Fibroblast of upper back skin (primary cell): Measurements from ENCODE around the gene THOC5.
"Not testable (repeated sequence)": the region's sequence is repeated elsewhere in the genome, so short reads cannot be mapped to it uniquely, and the experiment has no call there.

Source experiments
- DNase-seq: peaks from one replicate; pipeline ENCODE4 v3.0.0-alpha.2; 2013

THOC5 gene

DNA sequence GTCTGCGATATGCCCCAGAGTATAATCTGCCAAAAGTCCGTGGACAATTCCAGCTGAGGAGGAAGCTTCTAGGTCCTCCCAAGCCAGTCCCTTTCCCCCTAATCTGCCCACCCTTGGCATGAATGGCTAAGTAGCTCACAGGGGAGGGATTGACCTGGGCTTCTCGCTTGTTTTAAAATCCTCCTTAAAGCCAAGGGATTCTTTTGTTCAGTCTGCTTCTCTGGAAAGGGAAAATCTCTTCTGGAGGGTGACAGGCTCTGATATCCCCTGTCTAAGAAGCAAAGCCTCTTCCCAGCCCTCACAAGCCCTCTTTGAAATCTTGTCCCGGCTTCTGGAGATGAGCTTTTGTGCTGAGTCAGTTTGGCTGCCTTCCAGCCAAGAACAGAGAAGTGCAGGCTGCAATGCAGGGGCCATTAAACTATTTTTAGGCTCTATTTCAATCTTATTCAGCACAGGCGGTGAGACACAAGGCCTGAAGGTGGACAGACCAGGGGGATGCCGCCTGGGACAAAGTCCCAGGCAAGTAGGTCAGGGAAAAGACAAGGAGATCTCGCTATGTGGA lies 49.7 kb downstream of the THOC5 start:
- DNase-seq, result peak; percentile 91

DNA sequence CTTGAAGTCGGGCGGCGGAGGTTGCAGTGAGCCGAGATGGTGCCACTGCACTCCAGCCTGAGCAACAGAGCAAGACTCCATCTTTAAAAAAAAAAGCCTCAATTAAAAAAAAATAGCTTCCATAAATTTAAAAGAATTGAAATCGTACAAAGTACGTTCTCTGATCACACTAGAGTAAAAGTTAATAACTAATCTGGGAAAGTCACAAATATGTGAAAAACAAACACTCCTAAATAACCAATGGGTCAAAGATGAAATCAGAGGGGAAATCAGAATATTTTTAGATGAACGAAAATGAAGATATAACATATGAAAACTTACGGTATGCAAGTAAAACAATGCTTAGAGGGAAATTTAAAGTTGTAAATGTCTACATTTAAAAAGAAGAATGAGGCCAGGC lies 53.7 kb downstream of the THOC5 start:
- DNase-seq, result no peak

DNA sequence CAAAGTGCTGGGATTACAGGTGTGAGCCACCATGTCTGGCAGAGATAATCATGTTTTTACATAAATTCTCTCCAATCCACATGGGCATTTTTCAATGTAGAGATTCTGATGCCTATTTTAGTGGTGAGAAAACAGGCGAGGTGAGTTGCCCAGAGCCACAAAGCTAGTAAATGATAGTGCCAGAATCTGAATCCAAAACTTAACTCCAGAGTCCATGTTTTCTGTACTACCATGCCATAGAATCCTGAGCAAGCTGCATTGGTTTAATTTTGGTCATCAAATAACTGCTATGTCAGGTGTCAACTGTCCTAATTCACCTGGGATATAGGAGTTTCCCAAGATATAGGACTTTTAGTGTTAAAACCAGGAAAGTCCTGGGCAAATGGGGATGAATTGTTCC lies 59.9 kb downstream of the THOC5 start:
- DNase-seq, result no peak

DNA sequence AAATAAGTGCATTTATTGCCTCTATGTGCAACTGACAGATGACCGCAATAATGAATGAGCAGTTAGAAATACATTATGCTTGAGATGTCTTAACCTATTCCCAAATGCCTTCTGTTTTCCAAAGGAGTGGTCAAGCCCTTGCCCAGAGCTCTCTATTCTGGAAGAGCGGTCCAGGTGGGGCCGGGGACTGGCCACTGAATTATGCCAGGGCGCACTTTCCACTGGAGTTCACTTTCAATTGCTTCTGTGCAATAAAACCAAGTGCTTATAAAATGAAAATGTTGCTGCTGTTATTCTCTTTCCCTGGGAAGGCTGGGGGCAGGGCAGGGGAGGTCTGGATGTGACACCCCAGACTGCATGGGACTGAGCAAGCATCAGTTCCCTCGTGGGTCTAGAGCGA lies 62.5 kb downstream of the THOC5 start:
- DNase-seq, result no peak

DNA sequence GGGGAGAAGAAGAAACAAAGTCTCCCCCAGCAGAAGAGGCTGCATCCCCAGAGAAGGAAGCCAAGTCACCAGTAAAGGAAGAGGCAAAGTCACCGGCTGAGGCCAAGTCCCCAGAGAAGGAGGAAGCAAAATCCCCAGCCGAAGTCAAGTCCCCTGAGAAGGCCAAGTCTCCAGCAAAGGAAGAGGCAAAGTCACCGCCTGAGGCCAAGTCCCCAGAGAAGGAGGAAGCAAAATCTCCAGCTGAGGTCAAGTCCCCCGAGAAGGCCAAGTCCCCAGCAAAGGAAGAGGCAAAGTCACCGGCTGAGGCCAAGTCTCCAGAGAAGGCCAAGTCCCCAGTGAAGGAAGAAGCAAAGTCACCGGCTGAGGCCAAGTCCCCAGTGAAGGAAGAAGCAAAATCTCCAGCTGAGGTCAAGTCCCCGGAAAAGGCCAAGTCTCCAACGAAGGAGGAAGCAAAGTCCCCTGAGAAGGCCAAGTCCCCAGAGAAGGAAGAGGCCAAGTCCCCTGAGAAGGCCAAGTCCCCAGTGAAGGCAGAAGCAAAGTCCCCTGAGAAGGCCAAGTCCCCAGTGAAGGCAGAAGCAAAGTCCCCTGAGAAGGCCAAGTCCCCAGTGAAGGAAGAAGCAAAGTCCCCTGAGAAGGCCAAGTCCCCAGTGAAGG lies 64.3 kb downstream of the THOC5 start:
- DNase-seq, result not testable (repeated sequence)

DNA sequence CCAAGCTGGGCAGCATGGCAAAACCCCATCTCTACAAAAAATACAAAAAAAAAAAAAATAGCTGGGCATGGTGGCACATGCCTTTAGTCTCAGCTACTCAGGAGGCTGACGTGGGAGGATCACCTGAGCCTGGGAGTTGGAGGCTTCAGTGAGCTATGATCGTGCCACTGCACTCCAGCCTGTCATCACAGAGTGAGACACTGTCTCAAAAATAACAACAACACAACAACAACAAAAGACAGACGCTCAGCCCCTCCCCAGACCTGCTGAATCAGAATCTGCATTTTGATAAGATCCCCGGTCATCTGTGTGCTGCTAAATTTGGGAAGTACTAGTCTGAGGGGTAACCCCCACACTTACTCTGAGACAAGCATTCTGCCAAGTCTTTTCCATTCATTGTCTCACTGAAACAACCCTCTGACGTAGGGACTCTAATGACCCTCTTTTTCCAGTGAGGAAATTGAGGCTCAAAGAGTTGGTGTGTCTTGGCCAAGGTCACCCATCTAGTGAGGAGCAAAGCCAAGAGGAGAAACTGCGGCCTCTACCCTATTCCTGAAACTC lies 66.1 kb downstream of the THOC5 start:
- DNase-seq, result no peak

DNA sequence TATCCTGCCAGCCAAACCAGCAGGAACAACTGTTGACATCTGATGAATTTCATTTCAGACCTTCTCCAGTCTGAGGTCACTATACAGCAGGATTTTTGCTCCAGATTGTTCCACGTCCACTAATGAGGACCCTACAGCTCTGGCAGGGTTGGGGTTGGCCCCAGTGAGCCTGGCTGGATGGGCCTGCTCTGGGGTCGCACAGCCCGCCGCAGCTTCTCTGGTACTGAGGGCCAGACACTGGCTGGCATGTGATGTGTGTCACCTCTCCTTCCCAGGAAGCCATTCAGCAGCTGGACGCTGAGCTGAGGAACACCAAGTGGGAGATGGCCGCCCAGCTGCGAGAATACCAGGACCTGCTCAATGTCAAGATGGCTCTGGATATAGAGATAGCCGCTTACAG lies 68.1 kb downstream of the THOC5 start:
- DNase-seq, result no peak

DNA sequence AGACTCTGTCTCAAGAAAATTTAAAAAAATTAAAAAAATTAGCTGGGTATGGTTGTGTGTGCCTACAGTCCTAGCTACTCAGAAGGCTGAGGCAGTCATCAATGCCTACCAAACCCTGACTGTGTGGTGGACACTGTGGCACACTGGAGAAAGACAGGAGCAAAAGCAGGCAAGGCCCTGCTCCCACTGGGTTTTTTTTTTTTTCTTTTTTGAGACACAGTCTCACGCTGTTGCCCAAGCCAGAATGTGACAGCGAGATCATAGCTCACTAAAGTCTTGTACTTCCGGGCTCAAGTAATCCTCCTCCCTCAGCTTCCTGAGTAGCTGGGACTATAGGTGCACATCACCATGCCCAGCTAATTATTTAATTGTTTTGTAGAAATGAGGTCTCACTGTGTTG lies 68.9 kb downstream of the THOC5 start:
- DNase-seq, result no peak

DNA sequence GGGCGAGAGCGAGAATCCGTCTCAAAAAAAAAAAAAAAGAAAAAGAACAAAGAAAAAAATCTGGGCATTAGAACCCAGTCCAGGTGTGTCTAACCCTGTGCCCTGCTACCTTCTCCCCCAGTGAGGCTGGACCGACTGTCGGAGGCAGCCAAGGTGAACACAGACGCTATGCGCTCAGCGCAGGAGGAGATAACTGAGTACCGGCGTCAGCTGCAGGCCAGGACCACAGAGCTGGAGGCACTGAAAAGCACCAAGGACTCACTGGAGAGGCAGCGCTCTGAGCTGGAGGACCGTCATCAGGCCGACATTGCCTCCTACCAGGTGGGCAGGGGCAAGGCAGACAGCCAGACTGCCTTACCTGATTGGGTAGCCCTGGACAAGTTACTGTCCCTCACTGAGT lies 70.3 kb downstream of the THOC5 start:
- no peak for DNase-seq

DNA sequence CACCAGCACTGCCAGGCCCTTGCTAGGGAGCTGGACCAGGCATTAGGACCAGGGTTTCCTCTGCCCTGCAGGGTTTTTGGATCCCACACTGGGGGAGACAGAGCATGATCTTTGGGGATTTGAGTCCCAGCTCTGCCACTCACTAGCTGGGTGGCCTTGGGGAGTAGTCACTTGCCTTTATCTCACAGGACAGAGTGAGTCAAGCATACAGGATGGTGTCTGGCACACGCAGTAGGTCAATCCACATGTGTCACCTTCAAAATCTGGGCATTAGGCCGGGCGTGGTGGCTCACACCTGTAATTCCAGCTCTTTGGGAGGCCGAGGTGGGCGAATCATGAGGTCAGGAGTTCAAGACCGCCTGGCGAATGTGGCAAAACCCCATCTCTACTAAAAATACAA lies 70.8 kb downstream of the THOC5 start:
- no peak for DNase-seq

DNA sequence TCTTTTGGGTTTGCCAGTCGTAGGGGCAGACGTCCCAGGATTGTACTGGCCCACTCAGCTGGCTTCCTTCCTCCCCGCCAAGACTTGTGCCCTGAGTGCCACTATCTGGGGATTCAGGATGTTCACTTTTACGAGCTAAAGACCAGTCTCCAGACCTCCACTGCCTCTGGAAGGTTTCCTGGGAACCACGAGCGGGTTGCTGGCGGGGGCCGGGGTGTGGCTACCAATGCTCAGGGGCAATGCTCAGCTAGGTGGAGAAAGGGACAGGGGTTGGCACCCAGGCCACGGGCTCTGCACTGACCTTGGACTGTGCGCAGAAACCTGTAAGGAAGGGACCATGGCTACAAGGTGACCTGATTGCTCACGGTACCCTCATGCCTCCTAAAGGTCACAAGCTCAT lies 71.3 kb downstream of the THOC5 start:
- no peak for DNase-seq

DNA sequence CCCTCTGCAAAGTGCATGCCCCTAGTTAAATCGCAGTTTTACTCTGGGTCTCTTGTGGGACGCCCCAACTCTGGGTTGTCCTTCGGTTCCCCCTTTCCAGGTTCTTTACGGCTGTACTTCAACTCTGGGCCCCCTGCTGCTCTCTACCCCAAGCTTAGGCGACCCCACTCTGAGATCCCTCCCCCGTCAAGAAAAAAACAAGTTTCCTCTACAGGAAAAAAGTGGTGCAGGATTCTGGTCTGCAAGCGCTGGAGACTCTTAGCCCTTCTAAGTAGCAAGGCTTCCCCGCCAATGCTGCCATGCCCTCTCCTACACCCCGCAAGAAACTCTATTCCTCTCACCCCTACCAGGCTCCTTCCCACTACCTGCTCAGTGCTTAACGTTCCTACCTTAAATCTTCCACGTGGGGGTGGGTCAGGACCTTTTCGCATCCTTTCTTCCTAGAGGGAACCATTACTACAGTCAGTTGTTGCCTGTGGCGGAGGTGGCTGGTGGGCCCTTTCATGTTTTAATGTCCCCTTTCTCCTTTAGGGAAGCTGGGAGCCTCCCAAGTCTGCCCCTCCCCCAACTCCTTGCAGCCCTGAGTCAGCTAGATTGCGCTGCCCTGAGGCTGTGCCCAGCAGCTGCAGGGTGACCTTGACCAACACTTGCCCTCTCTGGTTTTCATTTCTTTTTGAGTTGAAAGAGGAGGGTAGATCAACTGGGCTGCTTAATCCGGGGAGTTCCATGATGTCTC lies 72.1 kb downstream of the THOC5 start:
- DNase-seq, result peak; percentile 11

DNA sequence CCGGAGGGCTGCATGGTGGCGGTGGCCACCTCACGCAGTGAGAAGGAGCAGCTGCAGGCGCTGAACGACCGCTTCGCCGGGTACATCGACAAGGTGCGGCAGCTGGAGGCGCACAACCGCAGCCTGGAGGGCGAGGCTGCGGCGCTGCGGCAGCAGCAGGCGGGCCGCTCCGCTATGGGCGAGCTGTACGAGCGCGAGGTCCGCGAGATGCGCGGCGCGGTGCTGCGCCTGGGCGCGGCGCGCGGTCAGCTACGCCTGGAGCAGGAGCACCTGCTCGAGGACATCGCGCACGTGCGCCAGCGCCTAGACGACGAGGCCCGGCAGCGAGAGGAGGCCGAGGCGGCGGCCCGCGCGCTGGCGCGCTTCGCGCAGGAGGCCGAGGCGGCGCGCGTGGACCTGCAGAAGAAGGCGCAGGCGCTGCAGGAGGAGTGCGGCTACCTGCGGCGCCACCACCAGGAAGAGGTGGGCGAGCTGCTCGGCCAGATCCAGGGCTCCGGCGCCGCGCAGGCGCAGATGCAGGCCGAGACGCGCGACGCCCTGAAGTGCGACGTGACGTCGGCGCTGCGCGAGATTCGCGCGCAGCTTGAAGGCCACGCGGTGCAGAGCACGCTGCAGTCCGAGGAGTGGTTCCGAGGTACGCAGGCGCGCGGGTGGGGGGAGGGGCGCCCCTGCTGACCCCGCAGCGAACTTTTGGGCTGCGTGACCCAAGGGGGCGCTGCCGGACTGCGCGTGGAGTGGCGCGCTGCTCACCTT lies 72.9 kb downstream of the THOC5 start:
- peak; percentile 72 for DNase-seq

DNA sequence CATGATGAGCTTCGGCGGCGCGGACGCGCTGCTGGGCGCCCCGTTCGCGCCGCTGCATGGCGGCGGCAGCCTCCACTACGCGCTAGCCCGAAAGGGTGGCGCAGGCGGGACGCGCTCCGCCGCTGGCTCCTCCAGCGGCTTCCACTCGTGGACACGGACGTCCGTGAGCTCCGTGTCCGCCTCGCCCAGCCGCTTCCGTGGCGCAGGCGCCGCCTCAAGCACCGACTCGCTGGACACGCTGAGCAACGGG lies 73.4 kb downstream of the THOC5 start:
- DNase-seq, result no peak

DNA sequence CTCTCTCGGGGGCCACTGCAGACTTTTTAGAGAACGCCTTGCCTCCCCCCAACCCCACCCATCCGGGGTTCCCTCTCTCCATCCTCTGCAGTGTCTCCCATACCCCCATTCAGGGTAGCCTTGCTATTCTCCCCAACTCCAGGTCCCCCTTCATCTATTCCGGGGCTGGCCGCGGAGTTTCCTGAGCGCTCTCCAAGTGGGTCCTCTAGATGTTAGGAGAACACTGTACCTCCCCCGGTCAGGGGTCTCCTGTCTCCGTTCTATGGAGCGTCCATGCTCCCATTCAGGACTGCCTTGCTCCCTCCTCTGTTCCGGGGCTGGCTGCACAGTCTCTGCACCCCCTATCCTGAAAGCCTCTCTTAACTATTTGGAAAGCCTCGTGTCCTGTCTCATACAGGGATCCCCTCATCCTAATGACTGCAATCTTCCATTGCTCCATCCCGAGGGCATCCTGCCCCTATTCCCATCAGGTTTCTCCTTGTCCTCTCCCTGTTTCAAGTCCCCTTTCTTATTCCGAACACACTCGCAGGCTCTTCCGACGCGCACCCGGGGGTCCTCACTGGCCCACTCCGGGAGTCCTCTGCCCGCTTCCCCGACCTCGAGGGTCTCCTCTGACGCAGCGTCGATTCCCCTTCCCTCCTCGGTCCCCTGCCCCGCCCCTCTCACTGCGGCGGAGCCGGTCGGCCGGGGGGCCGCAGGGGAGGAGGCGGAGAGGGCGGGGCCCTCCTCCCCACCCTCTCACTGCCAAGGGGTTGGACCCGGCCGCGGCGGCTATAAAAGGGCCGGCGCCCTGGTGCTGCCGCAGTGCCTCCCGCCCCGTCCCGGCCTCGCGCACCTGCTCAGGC lies 73.9 kb downstream of the THOC5 start, which contains the start of gene NEFH:
TSS of gene NEFH (plus strand) at position 802 of the 845 bp plus-strand sequence. CDS start 45 bp downstream, outside the sequence.
- no peak for DNase-seq

DNA sequence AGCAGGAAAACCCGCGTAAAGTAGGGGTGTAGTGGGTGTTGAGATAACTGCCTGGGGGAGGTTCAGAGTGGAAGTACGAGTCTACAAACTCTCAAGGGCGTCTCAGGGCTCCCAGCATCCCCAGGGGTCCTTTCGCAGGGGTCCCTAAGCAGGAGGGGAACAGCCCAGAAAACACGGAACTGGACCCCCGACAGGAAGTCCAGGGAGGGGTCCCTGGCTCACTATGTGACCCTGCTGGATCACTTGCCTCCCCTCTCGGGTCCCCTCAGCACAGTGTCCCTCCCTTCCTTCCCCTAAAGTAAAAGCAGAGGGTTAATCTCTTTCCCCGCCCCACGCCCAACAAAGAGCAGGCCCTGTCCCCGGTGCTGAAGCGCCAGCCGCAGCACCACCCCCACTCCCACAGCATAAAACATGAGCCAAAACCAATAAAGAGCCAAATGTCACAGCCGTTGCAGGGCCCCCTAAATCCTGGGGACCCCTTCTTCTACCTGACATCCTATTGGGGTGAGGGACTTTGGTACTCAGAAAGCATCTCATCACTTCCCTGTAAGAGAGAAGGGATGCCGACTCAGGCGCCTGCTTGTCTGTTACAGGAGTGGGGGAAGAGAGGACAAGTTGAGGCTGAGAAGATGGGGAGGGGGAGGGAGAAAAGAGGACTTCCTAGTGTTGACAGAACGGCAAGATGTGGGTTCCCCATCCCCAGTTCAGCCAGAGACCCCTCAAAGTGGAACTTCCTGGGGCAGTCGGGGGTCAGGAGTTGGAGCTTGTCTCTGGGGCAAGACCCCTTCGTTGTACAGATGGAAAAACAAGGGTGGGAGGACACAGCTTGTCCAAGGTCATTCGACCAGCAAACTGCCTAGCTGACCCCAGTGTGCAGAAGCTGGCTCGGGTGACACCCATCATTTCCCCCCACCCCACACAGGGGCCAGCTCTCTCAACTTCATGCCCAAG lies 75.0 kb downstream of the THOC5 start:
- peak; percentile 14 for DNase-seq

DNA sequence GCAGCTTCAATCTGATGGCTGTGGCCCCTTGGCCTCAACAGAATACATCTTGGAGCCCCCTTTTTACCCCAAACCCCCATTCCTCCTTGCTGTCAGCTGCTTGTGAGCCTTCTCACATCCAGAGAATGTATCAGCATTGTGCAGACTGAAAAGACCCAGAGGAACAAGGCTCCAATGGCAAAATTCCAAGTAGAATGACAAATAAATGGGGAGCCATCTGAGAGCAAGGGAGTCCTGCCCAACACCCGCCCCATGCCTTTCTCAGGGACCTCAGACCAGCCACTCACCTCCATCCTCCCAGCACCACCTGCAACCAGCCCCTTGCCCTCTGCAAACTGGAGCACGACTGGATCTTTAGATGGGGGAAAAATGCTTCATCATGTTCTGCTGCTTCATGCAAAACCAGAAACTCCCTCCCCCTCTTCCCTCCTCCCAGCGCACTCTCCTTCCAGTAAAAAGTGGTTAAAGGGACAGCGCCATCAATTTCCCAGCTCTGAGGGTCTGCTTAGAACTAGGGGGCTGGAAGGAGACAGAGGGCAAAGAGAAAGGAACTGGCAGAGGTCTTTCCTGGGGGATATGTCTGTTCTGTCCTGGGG lies 75.7 kb downstream of the THOC5 start:
- DNase-seq, result no peak

DNA sequence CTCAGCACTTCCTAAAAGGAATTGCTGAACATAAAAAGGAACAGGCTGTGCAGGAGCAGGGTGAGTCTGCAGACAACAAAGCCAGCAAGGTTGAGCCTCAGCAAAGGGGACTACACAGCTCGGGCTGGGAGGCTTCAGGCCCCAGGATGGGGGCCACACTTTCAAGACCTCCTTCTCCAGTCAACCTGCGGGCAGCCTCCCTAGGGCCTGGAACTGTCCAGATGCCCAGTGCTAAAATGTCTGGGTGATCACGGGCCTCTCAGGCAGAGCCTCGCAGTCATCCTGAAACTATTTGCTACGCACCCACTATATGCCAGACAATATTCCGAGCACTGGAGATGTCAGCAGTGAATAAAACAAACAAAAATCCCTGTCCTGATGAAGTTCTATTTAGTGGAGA lies 77.4 kb downstream of the THOC5 start:
- no peak for DNase-seq

DNA sequence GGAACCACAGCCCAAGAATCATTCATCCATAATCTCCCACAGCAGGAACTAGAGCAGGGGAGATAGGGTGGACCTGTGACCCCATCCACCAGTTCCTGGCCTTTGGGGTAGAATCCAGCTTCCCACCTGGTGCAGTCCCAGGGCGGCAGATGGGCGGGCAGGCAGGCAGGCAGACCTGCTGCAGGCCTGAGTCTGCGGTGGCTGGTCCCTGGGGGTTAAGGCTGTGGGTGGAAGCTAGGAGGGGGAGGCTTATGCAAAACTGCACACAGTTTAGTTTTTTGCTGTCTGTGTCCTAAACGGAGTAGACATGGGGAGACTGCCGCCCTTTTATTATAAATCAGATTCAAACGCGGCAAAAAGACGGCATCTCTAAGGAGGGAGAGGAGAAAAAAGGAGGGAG lies 78.0 kb downstream of the THOC5 start:
- no peak for DNase-seq

DNA sequence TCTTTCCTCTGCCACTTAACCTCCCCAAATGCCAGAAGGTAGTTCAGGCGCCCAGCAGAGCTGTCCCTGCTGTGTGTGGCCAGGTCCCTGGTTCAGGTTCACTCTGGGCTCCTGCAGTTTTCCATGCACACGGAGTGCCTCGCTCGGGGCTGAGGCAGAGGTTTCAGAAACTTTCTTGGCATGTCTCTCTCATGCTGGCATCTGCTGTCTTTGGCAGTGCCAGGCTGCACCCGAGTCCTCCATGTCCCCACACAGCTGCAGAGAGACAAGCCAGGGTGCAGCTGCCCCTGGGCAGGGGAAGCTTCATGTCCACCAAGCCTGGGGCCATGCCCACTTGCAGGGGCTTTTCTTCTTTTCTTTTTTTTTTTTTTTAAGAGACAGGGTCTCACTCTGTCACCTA lies 80.6 kb downstream of the THOC5 start:
- no peak for DNase-seq
